Measurements from ENCODE around the gene ANLN.

DNA sequence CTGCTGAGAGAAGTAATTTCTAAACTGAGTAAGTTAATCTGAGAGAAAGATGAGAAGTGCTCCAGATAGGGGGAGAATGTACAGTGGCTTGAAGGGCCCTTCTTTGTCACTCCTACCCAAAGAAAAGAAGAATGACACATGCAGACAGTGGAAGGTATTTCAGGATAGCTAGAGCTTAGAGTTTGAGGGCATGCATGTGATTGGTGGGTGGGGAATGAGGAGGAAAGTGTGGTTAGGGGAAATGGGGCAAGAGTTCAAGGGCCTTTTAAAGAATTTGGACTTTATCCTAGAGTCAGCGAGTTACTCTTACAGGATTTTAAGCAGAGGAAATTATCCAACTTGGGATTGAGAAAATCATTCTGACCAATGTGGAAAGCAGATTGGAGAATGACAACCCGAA, 50.0 kb downstream of the ANLN start:
- TF ChIP-seq CTCF (IDR thresholded peaks at IDR 0.05; ENCODE audit: insufficient read depth, low read length, poor library complexity, severe bottlenecking) (no peak), EZH2phosphoT487 (conservative IDR thresholded peaks at IDR 0.05; ENCODE audit: low read length) (no peak)

All from SU-DHL-6 (cell line).